Measurements from ENCODE around the gene GNG4. TPM values are rescaled to one million over a fixed set of nuclear protein-coding genes. Genes with fewer than 3 reads are reported as not detected.

Gene GNG4
- total RNA-seq, 1 donor from 2014 or later = 0.60 TPM

DNA sequence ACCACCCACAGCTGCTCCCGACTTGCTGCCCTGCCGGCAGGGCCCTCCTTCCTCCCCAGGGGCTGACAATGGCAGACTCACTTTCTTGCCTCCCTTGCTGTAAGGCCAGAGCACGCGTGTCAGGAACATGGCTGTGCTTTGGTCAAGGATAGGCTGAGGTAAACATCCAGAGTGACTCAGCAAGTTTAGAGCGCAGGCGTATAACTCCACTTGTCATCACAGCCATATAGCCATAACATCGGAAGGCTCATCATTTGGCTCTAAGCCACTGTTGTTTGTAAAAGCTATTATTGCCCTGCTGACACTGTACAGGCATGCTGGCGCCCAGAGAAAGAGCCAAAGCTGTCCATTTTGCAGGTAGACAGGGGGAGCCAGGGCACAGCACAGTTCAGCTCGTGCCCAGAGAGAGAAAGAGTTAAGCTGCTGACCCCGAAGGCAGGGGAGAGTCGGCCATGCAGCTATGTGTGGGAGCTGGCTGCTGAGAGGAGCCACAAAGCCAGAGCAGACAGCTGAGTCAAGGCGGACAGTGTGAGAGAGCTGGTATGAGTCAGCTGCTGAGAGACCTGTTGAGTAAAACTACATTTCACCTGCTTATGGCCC is 60.6 kb downstream of the GNG4 start:
- peak overlapping the region; percentile 41 for H3K27ac Mint-ChIP-seq (ENCODE audit: unreplicated experiment)
- H3K4me3 Mint-ChIP-seq (ENCODE audit: unreplicated experiment) = no peak overlapping the region
- no peaks in the 10 kb centered on the region for H3K36me3 Mint-ChIP-seq (ENCODE audit: low read depth)
- H3K9me3 Mint-ChIP-seq (ENCODE audit: low read depth) = no peaks in the 10 kb centered on the region
- H3K27me3 Mint-ChIP-seq (ENCODE audit: low read depth) = peaks cover 5% of the 10 kb centered on the region
- no peak for DNase-seq (ENCODE audit: low spot score)
- TF ChIP-seq CTCF (IDR thresholded peaks at IDR 0.05) = no peak
- peaks cover 2% of the 10 kb centered on the region for H3K4me1 Mint-ChIP-seq (ENCODE audit: low read depth)

DNA sequence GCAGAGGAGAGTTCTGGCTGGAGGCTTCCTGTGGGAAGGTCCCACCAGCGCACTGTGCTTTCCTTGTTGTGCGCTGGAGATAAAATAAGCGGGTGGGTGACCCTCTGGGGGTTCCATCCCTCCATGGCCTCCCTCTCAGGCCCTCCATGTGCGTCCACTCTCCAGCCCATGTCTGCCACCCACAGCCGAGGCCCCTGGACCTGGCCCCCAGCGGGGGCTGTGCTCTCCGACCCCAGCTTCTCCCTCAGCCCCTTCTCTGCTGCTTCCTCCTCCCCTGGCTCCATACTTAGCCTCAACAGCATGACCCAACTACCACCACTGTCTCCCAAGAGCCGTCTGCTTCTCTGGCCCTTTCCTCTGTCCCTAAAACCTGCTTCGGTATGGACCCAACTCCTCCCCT is 61.4 kb downstream of the GNG4 start:
- H3K4me1 Mint-ChIP-seq (ENCODE audit: low read depth) = peaks cover 2% of the 10 kb centered on the region
- no peaks in the 10 kb centered on the region for H3K9me3 Mint-ChIP-seq (ENCODE audit: low read depth)
- TF ChIP-seq CTCF (IDR thresholded peaks at IDR 0.05) = no peak
- H3K27me3 Mint-ChIP-seq (ENCODE audit: low read depth) = peaks cover 5% of the 10 kb centered on the region
- no peak overlapping the region for H3K27ac Mint-ChIP-seq (ENCODE audit: unreplicated experiment)
- DNase-seq (ENCODE audit: low spot score) = no peak
- H3K36me3 Mint-ChIP-seq (ENCODE audit: low read depth) = no peaks in the 10 kb centered on the region
- H3K4me3 Mint-ChIP-seq (ENCODE audit: unreplicated experiment) = no peak overlapping the region

DNA sequence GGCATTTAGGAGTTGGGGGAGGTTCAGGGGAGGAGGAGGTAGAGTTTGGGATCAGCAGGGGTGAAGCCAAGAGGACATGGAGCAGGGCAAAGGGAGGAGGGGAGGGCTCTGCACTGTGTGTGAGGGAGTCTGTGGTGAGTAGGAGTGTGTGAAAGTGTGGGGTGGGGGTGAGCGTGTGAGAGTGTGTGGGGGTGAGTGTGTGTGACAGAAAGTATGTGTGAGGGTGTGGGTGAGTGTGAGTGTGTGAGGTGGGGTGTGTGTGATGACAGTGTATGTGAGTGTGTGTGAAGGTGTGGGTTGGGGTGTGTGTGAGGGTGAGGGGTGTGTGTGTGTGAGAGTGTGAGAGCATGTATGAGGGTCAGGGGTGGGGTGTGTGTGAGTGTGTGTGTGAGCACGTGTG is 62.6 kb downstream of the GNG4 start:
- Mint-ChIP-seq H3K4me1 (ENCODE audit: low read depth) (peaks cover 2% of the 10 kb centered on the region), H3K36me3 (ENCODE audit: low read depth) (no peaks in the 10 kb centered on the region), H3K27ac (ENCODE audit: unreplicated experiment) (no peak overlapping the region), H3K9me3 (ENCODE audit: low read depth) (no peaks in the 10 kb centered on the region), H3K27me3 (ENCODE audit: low read depth) (peaks cover 9% of the 10 kb centered on the region), H3K4me3 (ENCODE audit: unreplicated experiment) (no peak overlapping the region)
- no peak for TF ChIP-seq CTCF (IDR thresholded peaks at IDR 0.05)
- peak; percentile 44 for DNase-seq (ENCODE audit: low spot score)

GRCh38 chr1:235586413-235586812 is 63.2 kb downstream of the GNG4 start:
- no peaks in the 10 kb centered on the region for H3K9me3 Mint-ChIP-seq (ENCODE audit: low read depth)
- no peak for TF ChIP-seq CTCF (IDR thresholded peaks at IDR 0.05)
- no peak overlapping the region for H3K4me3 Mint-ChIP-seq (ENCODE audit: unreplicated experiment)
- H3K27ac Mint-ChIP-seq (ENCODE audit: unreplicated experiment) = no peak overlapping the region
- no peaks in the 10 kb centered on the region for H3K36me3 Mint-ChIP-seq (ENCODE audit: low read depth)
- DNase-seq (ENCODE audit: low spot score) = no peak
- peaks cover 2% of the 10 kb centered on the region for H3K4me1 Mint-ChIP-seq (ENCODE audit: low read depth)
- H3K27me3 Mint-ChIP-seq (ENCODE audit: low read depth) = peaks cover 9% of the 10 kb centered on the region

- H3K4me1 Mint-ChIP-seq (ENCODE audit: low read depth) = peaks cover 2% of the 10 kb centered on the region
- no peaks in the 10 kb centered on the region for H3K36me3 Mint-ChIP-seq (ENCODE audit: low read depth)
Observed at GRCh38 chr1:235584973-235585372, 64.6 kb downstream of the GNG4 start.

More at GRCh38 chr1:235584973-235585372, 64.6 kb downstream of the GNG4 start:
- TF ChIP-seq CTCF (IDR thresholded peaks at IDR 0.05) = no peak
- Mint-ChIP-seq H3K4me3 (ENCODE audit: unreplicated experiment) (no peak overlapping the region), H3K27me3 (ENCODE audit: low read depth) (peaks cover 9% of the 10 kb centered on the region), H3K9me3 (ENCODE audit: low read depth) (no peaks in the 10 kb centered on the region), H3K27ac (ENCODE audit: unreplicated experiment) (no peak overlapping the region)
- DNase-seq (ENCODE audit: low spot score) = no peak
